ENCODE measurements around the gene WRAP73. TPM values are rescaled to one million over a fixed set of nuclear protein-coding genes. Genes with fewer than 3 reads are reported as not detected.

WRAP73 gene
- polyA plus RNA-seq, 2 of the 4 experiments (the other 2 are of a cell fraction): 15.4 to 16.1 TPM

DNA sequence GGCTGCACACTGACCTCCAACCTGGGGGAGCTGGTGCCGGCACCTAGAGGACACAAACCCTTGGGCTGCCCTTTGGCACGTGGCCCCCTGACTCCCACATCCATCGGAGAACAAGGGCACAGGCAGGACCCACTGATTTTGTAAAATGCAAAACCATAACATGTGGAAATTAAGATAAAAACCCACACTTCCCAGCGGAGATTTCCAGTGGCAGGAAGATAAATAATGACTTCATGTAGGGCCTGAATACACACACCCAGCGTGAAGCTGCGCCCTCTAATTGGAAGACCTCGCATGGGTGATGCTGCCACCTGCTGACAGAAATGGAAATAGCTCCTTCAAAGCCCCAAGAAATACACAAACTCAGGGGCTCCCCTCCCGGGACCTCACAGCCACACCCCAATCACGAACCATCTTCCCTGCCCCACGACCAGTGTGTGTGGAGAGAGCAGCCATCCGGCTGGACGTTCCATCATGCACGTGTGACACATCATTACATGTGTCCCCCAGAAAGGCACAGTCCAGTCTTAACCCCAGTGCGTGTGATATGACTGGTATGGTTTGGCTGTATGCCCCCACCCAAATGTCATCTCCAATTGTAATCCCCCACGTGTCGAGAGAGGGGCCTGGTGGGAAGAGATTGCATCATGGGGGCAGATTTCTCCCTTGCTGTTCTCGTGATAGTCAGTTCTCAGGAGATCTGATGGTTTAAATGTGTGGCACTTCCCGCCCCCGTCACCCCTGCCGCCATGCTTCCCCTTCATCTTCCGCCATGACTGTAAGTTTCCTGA, 30.8 kb downstream of the WRAP73 start:
- peak; percentile 61 to 72 for DNase-seq (ENCODE audit: low read depth in 1 of 2, low spot score in 1 of 2)
- ChIA-PET POLR2A (interaction anchor here (0.9 to 1.0 kb wide), 2 partner anchors 54 to 166 kb away, joined by 3 read pairs; no protein-coding TSS in a partner anchor), CTCF (interaction anchor here (0.6 to 7.0 kb wide), 32 partner anchors 10 to 167 kb away, joined by 3 to 102 read pairs (median 4); no protein-coding TSS in a partner anchor)
- Histone ChIP-seq H3K4me2 (no peak overlapping the region), H3K4me1 (peaks cover 13% of the 10 kb centered on the region; the same call in 2 of the 3 replicates), H3K4me3 (no peak overlapping the region), H3K9me3 (no peaks in the 10 kb centered on the region), H3K27ac (no peak overlapping the region)
- peak; percentile 68 to 83 for ATAC-seq
- TF ChIP-seq RAD21 (conservative IDR thresholded peaks at IDR 0.05 in 1 of 2, IDR thresholded peaks at IDR 0.05 in 1 of 2) (peak; percentile 52 to 63), CBX2 (IDR thresholded peaks at IDR 0.05; ENCODE audit: borderline replicate concordance, low read depth) (no peak), EP300 (IDR thresholded peaks at IDR 0.05) (no peak), HDAC2 (IDR thresholded peaks at IDR 0.05) (no peak), SMC3 (IDR thresholded peaks at IDR 0.05) (peak; percentile 59; the same call in 2 of the 3 replicates)
- TF ChIP-seq, protein P1, sequence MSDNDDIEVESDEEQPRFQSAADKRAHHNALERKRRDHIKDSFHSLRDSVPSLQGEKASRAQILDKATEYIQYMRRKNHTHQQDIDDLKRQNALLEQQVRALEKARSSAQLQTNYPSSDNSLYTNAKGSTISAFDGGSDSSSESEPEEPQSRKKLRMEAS (IDR thresholded peaks at IDR 0.05): peak; percentile 51
- TF ChIP-seq, protein P2, sequence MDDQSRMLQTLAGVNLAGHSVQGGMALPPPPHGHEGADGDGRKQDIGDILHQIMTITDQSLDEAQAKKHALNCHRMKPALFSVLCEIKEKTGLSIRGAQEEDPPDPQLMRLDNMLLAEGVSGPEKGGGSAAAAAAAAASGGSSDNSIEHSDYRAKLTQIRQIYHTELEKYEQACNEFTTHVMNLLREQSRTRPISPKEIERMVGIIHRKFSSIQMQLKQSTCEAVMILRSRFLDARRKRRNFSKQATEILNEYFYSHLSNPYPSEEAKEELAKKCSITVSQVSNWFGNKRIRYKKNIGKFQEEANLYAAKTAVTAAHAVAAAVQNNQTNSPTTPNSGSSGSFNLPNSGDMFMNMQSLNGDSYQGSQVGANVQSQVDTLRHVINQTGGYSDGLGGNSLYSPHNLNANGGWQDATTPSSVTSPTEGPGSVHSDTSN (IDR thresholded peaks at IDR 0.05): no peak
- TF ChIP-seq, protein P3, sequence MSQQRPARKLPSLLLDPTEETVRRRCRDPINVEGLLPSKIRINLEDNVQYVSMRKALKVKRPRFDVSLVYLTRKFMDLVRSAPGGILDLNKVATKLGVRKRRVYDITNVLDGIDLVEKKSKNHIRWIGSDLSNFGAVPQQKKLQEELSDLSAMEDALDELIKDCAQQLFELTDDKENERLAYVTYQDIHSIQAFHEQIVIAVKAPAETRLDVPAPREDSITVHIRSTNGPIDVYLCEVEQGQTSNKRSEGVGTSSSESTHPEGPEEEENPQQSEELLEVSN (IDR thresholded peaks at IDR 0.05; ENCODE audit: borderline replicate concordance, low read depth): peak; percentile 29; the same call in 1 of the 2 replicates
- TF ChIP-seq, protein P4, sequence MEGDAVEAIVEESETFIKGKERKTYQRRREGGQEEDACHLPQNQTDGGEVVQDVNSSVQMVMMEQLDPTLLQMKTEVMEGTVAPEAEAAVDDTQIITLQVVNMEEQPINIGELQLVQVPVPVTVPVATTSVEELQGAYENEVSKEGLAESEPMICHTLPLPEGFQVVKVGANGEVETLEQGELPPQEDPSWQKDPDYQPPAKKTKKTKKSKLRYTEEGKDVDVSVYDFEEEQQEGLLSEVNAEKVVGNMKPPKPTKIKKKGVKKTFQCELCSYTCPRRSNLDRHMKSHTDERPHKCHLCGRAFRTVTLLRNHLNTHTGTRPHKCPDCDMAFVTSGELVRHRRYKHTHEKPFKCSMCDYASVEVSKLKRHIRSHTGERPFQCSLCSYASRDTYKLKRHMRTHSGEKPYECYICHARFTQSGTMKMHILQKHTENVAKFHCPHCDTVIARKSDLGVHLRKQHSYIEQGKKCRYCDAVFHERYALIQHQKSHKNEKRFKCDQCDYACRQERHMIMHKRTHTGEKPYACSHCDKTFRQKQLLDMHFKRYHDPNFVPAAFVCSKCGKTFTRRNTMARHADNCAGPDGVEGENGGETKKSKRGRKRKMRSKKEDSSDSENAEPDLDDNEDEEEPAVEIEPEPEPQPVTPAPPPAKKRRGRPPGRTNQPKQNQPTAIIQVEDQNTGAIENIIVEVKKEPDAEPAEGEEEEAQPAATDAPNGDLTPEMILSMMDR (IDR thresholded peaks at IDR 0.05): peak; percentile 62
- FAIRE-seq: no peak
- WGBS (ENCODE audit: missing lambda C conversion rate): 27% methylated on average over 19 of the region's 21 CpGs

DNA sequence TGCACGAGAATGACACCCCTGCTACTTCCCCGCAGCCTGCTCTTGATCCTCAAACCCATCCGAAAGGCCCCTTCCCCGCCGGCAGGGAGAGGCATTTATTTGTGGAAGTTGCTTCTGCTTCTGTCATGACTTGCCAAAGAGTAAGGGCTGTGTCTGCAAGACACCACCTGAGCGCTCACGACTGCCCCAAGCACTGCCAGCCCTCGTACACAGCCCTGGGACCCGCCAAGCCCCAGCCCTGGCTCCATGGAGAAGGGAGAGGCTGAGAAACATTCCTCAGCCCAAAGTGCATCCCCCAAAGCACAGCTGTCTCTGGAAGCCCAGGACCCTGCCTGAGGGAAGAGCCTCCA, 31.4 kb downstream of the WRAP73 start:
- Histone ChIP-seq H3K9me3 (no peaks in the 10 kb centered on the region), H3K4me3 (no peak overlapping the region), H3K27ac (no peak overlapping the region), H3K4me1 (peaks cover 15% of the 10 kb centered on the region), H3K4me2 (no peak overlapping the region)
- FAIRE-seq (no peak), ATAC-seq (peak in 1 of 2 experiments; percentile 11; a peak in 2 of 6 replicates), DNase-seq (ENCODE audit: low read depth in 1 of 2, low spot score in 1 of 2) (no peak)
- ChIA-PET POLR2A (interaction anchor here (0.9 to 1.0 kb wide), 2 partner anchors 53 to 165 kb away, joined by 3 read pairs; no protein-coding TSS in a partner anchor), CTCF (interaction anchor here (0.6 to 7.0 kb wide), 25 partner anchors 11 to 166 kb away, joined by 3 to 102 read pairs (median 5); no protein-coding TSS in a partner anchor)
- 90% methylated on average over 5 of the region's 9 CpGs for WGBS (ENCODE audit: missing lambda C conversion rate)
- TF ChIP-seq HOXA7 (CRISPR knock-in tag; IDR thresholded peaks at IDR 0.05) (no peak), KDM1A (IDR thresholded peaks at IDR 0.05; ENCODE audit: low read depth) (no peak), NFE2L2 (conservative IDR thresholded peaks at IDR 0.05; ENCODE audit: low read length) (no peak), FOXS1 (CRISPR knock-in tag; IDR thresholded peaks at IDR 0.05) (no peak), FOSB (CRISPR knock-in tag; IDR thresholded peaks at IDR 0.05) (no peak), HOXB13 (CRISPR knock-in tag; IDR thresholded peaks at IDR 0.05; ENCODE audit: low read depth) (no peak), HEYL (CRISPR knock-in tag; IDR thresholded peaks at IDR 0.05) (no peak), EHF (CRISPR knock-in tag; IDR thresholded peaks at IDR 0.05) (no peak), CHD4 (IDR thresholded peaks at IDR 0.05; ENCODE audit: borderline replicate concordance) (no peak), BHLHE40 (IDR thresholded peaks at IDR 0.05; ENCODE audit: low read depth, low read length) (no peak), CEBPB (IDR thresholded peaks at IDR 0.05) (no peak), TP53 (CRISPR knock-in tag; IDR thresholded peaks at IDR 0.05) (no peak), FOSL2 (IDR thresholded peaks at IDR 0.05) (no peak), FOSL2 (CRISPR knock-in tag; IDR thresholded peaks at IDR 0.05) (no peak), CBX8 (IDR thresholded peaks at IDR 0.05) (no peak)
- TF ChIP-seq, protein P5, sequence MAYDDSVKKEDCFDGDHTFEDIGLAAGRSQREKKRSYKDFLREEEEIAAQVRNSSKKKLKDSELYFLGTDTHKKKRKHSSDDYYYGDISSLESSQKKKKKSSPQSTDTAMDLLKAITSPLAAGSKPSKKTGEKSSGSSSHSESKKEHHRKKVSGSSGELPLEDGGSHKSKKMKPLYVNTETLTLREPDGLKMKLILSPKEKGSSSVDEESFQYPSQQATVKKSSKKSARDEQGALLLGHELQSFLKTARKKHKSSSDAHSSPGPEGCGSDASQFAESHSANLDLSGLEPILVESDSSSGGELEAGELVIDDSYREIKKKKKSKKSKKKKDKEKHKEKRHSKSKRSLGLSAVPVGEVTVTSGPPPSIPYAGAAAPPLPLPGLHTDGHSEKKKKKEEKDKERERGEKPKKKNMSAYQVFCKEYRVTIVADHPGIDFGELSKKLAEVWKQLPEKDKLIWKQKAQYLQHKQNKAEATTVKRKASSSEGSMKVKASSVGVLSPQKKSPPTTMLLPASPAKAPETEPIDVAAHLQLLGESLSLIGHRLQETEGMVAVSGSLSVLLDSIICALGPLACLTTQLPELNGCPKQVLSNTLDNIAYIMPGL (CRISPR knock-in tag; IDR thresholded peaks at IDR 0.05; ENCODE audit: borderline replicate concordance): no peak
- TF ChIP-seq, protein P6, sequence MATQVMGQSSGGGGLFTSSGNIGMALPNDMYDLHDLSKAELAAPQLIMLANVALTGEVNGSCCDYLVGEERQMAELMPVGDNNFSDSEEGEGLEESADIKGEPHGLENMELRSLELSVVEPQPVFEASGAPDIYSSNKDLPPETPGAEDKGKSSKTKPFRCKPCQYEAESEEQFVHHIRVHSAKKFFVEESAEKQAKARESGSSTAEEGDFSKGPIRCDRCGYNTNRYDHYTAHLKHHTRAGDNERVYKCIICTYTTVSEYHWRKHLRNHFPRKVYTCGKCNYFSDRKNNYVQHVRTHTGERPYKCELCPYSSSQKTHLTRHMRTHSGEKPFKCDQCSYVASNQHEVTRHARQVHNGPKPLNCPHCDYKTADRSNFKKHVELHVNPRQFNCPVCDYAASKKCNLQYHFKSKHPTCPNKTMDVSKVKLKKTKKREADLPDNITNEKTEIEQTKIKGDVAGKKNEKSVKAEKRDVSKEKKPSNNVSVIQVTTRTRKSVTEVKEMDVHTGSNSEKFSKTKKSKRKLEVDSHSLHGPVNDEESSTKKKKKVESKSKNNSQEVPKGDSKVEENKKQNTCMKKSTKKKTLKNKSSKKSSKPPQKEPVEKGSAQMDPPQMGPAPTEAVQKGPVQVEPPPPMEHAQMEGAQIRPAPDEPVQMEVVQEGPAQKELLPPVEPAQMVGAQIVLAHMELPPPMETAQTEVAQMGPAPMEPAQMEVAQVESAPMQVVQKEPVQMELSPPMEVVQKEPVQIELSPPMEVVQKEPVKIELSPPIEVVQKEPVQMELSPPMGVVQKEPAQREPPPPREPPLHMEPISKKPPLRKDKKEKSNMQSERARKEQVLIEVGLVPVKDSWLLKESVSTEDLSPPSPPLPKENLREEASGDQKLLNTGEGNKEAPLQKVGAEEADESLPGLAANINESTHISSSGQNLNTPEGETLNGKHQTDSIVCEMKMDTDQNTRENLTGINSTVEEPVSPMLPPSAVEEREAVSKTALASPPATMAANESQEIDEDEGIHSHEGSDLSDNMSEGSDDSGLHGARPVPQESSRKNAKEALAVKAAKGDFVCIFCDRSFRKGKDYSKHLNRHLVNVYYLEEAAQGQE (IDR thresholded peaks at IDR 0.05): no peak
- TF ChIP-seq, protein P7, sequence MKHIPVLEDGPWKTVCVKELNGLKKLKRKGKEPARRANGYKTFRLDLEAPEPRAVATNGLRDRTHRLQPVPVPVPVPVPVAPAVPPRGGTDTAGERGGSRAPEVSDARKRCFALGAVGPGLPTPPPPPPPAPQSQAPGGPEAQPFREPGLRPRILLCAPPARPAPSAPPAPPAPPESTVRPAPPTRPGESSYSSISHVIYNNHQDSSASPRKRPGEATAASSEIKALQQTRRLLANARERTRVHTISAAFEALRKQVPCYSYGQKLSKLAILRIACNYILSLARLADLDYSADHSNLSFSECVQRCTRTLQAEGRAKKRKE (CRISPR knock-in tag; IDR thresholded peaks at IDR 0.05; ENCODE audit: low read depth): no peak
